Keratinocyte (primary cell): ENCODE results near the gene RNF182. TPM values are rescaled to one million over a fixed set of nuclear protein-coding genes. Genes with fewer than 3 reads are reported as not detected.
A peak's percentile ranks its signal among the peaks of the same experiment; 100 is the strongest.

Experiments used
- DNase-seq: peaks from one replicate; pipeline ENCODE4 v3.0.0-alpha.2; 2011; ENCODE audit warnings: low read depth, missing footprints, low spot score
- FAIRE-seq: peaks from 2 replicates; lab custom pipeline; 2011; peaks lifted over from hg19 to GRCh38; lab: Jason Lieb, UNC
- H2AFZ ChIP-seq: 2 replicates; pipeline ENCODE4 v1.6.0; 2012; ENCODE audit warnings: low read length, control low read depth, inconsistent platforms; ENCODE audit not compliant: control insufficient read depth
- H3K27ac ChIP-seq: 2 replicates; pipeline ENCODE4 v1.5.1; 2011; ENCODE audit warnings: low read length; ENCODE audit not compliant: control insufficient read depth, insufficient read depth
- H3K27me3 ChIP-seq: 3 replicates; pipeline ENCODE4 v1.6.0; 2011; ENCODE audit warnings: low read length; ENCODE audit not compliant: control insufficient read depth, insufficient read depth; ENCODE audit errors: extremely low read depth
- H3K36me3 ChIP-seq, 2 experiments: 2 replicates in 1 of 2; 3 replicates in 1 of 2; pipeline ENCODE4 v1.5.1; 2011; ENCODE audit warnings: low read length in 2 of 2, mild to moderate bottlenecking in 1 of 2; ENCODE audit not compliant: control insufficient read depth in 2 of 2, insufficient read depth in 2 of 2; ENCODE audit errors: extremely low read depth in 1 of 2
- H3K4me1 ChIP-seq: 3 replicates; pipeline ENCODE4 v1.5.1; 2011; ENCODE audit warnings: low read length; ENCODE audit not compliant: control insufficient read depth, insufficient read depth; ENCODE audit errors: extremely low read depth
- H3K4me2 ChIP-seq: 3 replicates; pipeline ENCODE4 v1.6.0; 2011; ENCODE audit warnings: low read depth, low read length; ENCODE audit not compliant: control insufficient read depth, insufficient read depth; ENCODE audit errors: extremely low read depth
- H3K4me3 ChIP-seq, 3 experiments: fragments of 200-600 bp in 1 of 3; sonication (generic) in 1 of 3; 2 replicates in 2 of 3; 3 replicates in 1 of 3; pipeline ENCODE4 v1.5.1; 2011 to 2016; ENCODE audit warnings: low read length in 3 of 3, mild to moderate bottlenecking in 3 of 3, control low read depth in 2 of 3, inconsistent platforms in 1 of 3, low read depth in 1 of 3, mixed read lengths in 1 of 3, mixed run types in 1 of 3, moderate library complexity in 1 of 3; ENCODE audit not compliant: control insufficient read depth in 2 of 3, insufficient read depth in 2 of 3; ENCODE audit errors: extremely low read depth in 1 of 3
- H3K79me2 ChIP-seq: 2 replicates; pipeline ENCODE4 v1.6.0; 2012; ENCODE audit warnings: low read length; ENCODE audit not compliant: control insufficient read depth, insufficient read depth
- H3K9ac ChIP-seq: 3 replicates; pipeline ENCODE4 v1.6.0; 2011; ENCODE audit warnings: low read length; ENCODE audit not compliant: control insufficient read depth, insufficient read depth; ENCODE audit errors: extremely low read depth
- H3K9me1 ChIP-seq: 3 replicates; pipeline ENCODE4 v1.6.0; 2011; ENCODE audit warnings: low read length; ENCODE audit not compliant: control insufficient read depth, insufficient read depth; ENCODE audit errors: extremely low read depth
- H3K9me3 ChIP-seq: 2 replicates; pipeline ENCODE4 v1.5.1; 2012; ENCODE audit warnings: low read depth, low read length; ENCODE audit not compliant: control insufficient read depth
- H4K20me1 ChIP-seq: 3 replicates; pipeline ENCODE4 v1.6.0; 2011; ENCODE audit warnings: low read length; ENCODE audit not compliant: control insufficient read depth, insufficient read depth; ENCODE audit errors: extremely low read depth
- CTCF ChIP-seq, 3 experiments: IDR thresholded peaks in 1 of 3; conservative IDR thresholded peaks in 1 of 3; optimal IDR thresholded peaks in 1 of 3; 2 replicates in 2 of 3; 3 replicates in 1 of 3; pipeline versions ENCODE3 to v1.5.1; 2011; ENCODE audit warnings: low read length in 3 of 3, mild to moderate bottlenecking in 3 of 3, moderate library complexity in 2 of 3, control low read depth in 1 of 3, inconsistent platforms in 1 of 3; ENCODE audit not compliant: insufficient read depth in 2 of 3; ENCODE audit errors: extremely low read depth in 1 of 3
- EZH2 ChIP-seq: IDR thresholded peaks from one replicate; pipeline ENCODE4 v1.6.1; 2012; ENCODE audit warnings: inconsistent platforms, mild to moderate bottlenecking, low read length, moderate library complexity
- dilution Hi-C: fragments of 300-500 bp; cut with MboI; formaldehyde crosslinking; loops from one replicate; pipeline ENCODE4 v1.7.0; 2020; ENCODE audit warnings: low sequenced_read_pairs; ENCODE audit not compliant: extremely low pct_ligation_motif_present
- polyA plus RNA-seq, 5 experiments: library from polyadenylated mRNA; depleted of rRNA in 3 of 5; stranded (reverse) in 3 of 5; stranded (forward) in 1 of 5; unstranded in 1 of 5; fragments of >200 nt; gene quantifications; 1 replicate in 1 of 5; 2 replicates in 3 of 5; 3 replicates in 1 of 5; pipeline versions ENCODE4 v1.2.1 to v1.2.3, GENCODE V29; 2011 to 2012; ENCODE audit warnings: missing spikeins in 2 of 5, low read depth in 1 of 5, low replicate concordance in 1 of 5

RNF182 gene
- polyA plus RNA-seq, 1 donor (not counting 4 experiments of a cell fraction or from before 2014, with no cell fraction given) = 2.0 TPM

- Histone ChIP-seq H3K27me3 (no peaks in the 10 kb centered on the region), H3K4me1 (no peaks in the 10 kb centered on the region), H3K27ac (no peak overlapping the region), H3K4me3 (no peak overlapping the region), H4K20me1 (no peaks in the 10 kb centered on the region), H3K36me3 (no peaks in the 10 kb centered on the region), H3K9me1 (no peaks in the 10 kb centered on the region), H3K79me2 (no peaks in the 10 kb centered on the region), H3K4me2 (no peak overlapping the region), H3K9ac (no peak overlapping the region), H3K9me3 (no peaks in the 10 kb centered on the region), H2AFZ (peak overlapping the region; percentile 53)
- FAIRE-seq = no peak
- DNase-seq = no peak
- dilution Hi-C loops = no loop called here
- no peak for TF ChIP-seq CTCF (optimal IDR thresholded peaks at IDR 0.05 in 1 of 3, IDR thresholded peaks at IDR 0.05 in 1 of 3, conservative IDR thresholded peaks at IDR 0.05 in 1 of 3; ENCODE audit: extremely low read depth in 1 of 3, insufficient read depth in 2 of 3, low read length in 3 of 3)
- TF ChIP-seq EZH2 = no peak
Measured at GRCh38 chr6:13985663-13986325, 61.0 kb downstream of the RNF182 start.

DNA sequence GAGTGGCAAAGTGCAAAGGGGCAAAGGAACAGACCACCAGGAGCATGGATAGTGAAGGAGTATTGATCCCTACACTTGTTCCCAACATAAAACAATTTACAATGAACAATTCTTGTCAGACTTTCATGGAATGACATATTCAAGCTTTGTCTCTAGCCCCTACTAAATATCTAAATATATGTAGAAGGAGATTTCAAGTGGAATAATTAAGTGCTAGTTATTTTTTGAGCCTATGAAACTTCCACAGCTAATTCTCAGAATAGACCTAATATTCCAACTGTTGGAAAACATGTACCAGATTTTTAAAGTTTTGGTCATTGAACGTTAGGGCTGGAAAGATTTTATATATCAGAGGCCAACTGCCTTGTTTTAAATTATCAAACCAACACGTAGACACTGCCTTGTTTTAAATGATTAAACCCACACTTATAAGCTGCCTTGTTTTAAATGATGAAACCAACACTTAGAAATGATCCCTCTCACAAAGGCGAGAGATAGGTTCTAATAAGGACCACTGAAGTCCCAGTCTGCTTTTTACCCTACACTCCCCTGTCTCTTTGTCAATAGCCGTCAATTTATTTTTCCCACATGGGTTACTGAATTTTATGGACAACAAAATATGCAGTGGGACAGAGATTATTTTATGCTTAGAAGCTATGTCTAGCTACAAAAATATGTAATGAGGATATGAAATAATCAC lies 62.1 kb downstream of the RNF182 start:
- dilution Hi-C loops = no loop called here
- FAIRE-seq = no peak
- H3K27me3 ChIP-seq = no peaks in the 10 kb centered on the region

More for the DNA sequence above, 62.1 kb downstream of the RNF182 start:
- TF ChIP-seq EZH2 (no peak), CTCF (optimal IDR thresholded peaks at IDR 0.05 in 1 of 3, IDR thresholded peaks at IDR 0.05 in 1 of 3, conservative IDR thresholded peaks at IDR 0.05 in 1 of 3; ENCODE audit: extremely low read depth in 1 of 3, insufficient read depth in 2 of 3, low read length in 3 of 3) (no peak)
- Histone ChIP-seq H3K4me3 (no peak overlapping the region), H3K4me2 (no peak overlapping the region), H3K79me2 (no peaks in the 10 kb centered on the region), H3K9me3 (no peaks in the 10 kb centered on the region), H3K36me3 (no peaks in the 10 kb centered on the region), H3K9ac (no peak overlapping the region), H3K9me1 (no peaks in the 10 kb centered on the region), H2AFZ (no peak overlapping the region), H3K4me1 (no peaks in the 10 kb centered on the region), H3K27ac (no peak overlapping the region), H4K20me1 (no peaks in the 10 kb centered on the region)
- DNase-seq = no peak
